A673 (cell line): ENCODE measurements around the gene VWA1. TPM values are rescaled to one million over a fixed set of nuclear protein-coding genes. Genes with fewer than 3 reads are reported as not detected.

Source experiments
- BruUV-seq: library from RNA; stranded (reverse); fragments of 400-500 nt; replicated peaks from 2 replicates; lab custom pipeline; 2021; lab: Mats Ljungman, UMichigan
- CTCF ChIA-PET: fragments of 300-600 bp; sonication (Branson Sonifier 250); formaldehyde crosslinking; loops from one replicate; lab custom pipeline; 2022; ENCODE audit warnings: antibody characterized with exemption; lab: Charles Lee
- POLR2A ChIA-PET: fragments of 300-600 bp; sonication (Branson Sonifier 250); formaldehyde crosslinking; loops from one replicate; lab custom pipeline; 2022; ENCODE audit warnings: antibody characterized with exemption; ENCODE audit not compliant: low non-redundant PET; lab: Charles Lee
- DNase-seq: peaks from one replicate; pipeline ENCODE4 v3.0.0-alpha.2; 2015; ENCODE audit warnings: low spot score
- H3K27ac ChIP-seq: fragments of 200-600 bp; sonication (generic); 2 replicates; pipeline ENCODE4 v1.5.1; 2016; ENCODE audit warnings: mixed run types, low read depth, mild to moderate bottlenecking, mixed read lengths, antibody characterized with exemption, low read length; ENCODE audit not compliant: poor library complexity, severe bottlenecking
- H3K27me3 ChIP-seq: fragments of 200-600 bp; sonication (generic); replicated peaks from 2 replicates; pipeline ENCODE4 v1.6.1; 2017; ENCODE audit warnings: mixed run types, low read depth, mild to moderate bottlenecking, mixed read lengths, antibody characterized with exemption, low read length; ENCODE audit not compliant: insufficient read depth, poor library complexity
- H3K36me3 ChIP-seq: fragments of 200-600 bp; sonication (generic); 2 replicates; pipeline ENCODE4 v1.6.1; 2016; ENCODE audit warnings: mixed run types, mild to moderate bottlenecking, mixed read lengths, antibody characterized with exemption, low read length; ENCODE audit not compliant: insufficient read depth, poor library complexity, severe bottlenecking
- H3K4me1 ChIP-seq: fragments of 200-600 bp; sonication (generic); 2 replicates; pipeline ENCODE4 v1.6.1; 2017; ENCODE audit warnings: mixed run types, mild to moderate bottlenecking, mixed read lengths, antibody characterized with exemption, low read length; ENCODE audit not compliant: insufficient read depth, poor library complexity, severe bottlenecking
- H3K4me3 ChIP-seq: fragments of 200-600 bp; sonication (generic); 2 replicates; pipeline ENCODE4 v1.5.1; 2016; ENCODE audit warnings: low read depth, mixed run types, mild to moderate bottlenecking, mixed read lengths, low read length; ENCODE audit not compliant: poor library complexity, severe bottlenecking
- H3K9me3 ChIP-seq: fragments of 200-600 bp; sonication (generic); 2 replicates; pipeline ENCODE4 v1.6.1; 2016; ENCODE audit warnings: mixed run types, low read depth, mild to moderate bottlenecking, mixed read lengths, antibody characterized with exemption, low read length; ENCODE audit not compliant: poor library complexity, severe bottlenecking
- CTCF ChIP-seq: fragments of 300-800, 200-600 bp; sonication (generic); conservative IDR thresholded peaks from 2 replicates; pipeline ENCODE4 v1.5.1; 2017; ENCODE audit warnings: low read depth, mild to moderate bottlenecking, antibody characterized with exemption, low read length, moderate library complexity, mixed read lengths
- EZH2 ChIP-seq: fragments of 200-600 bp; sonication (generic); IDR thresholded peaks from 2 replicates; pipeline ENCODE4 v1.6.1; 2017; ENCODE audit warnings: borderline replicate concordance, low read depth, mild to moderate bottlenecking, mixed read lengths, antibody characterized with exemption, low read length; ENCODE audit not compliant: poor library complexity, severe bottlenecking
- intact Hi-C: fragments of 100-400 bp; cut with micrococcal nuclease; formaldehyde crosslinking; loops from one replicate; pipeline ENCODE4 v1.10.0; 2022; ENCODE audit not compliant: unreplicated experiment
- total RNA-seq: library from RNA; stranded (reverse); gene quantifications from 2 replicates; pipeline ENCODE4 v1.2.3, GENCODE V29; 2021

Gene VWA1
- total RNA-seq, 1 experiment from 2014 or later: 0.92 TPM

DNA sequence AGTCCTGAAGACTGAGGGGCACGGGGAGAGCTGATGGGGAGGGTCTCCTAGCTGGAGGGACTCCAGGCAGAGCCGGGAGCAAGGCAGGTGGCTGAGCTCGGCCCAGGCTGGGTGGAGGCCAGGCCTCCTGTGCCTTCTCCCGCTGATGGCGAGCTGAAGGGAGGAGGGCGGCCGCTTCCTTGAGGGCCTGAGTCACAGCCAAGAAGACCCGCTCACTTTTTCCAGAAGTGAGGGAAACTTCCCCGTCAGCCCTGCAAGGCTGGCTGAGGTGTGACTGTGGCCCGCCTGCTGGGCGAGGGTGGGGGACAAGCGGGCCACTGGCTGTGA lies 1.7 kb upstream of the VWA1 start:
- no peak for DNase-seq
- ChIA-PET POLR2A (no interaction called here), CTCF (no interaction called here)
- BruUV-seq: no TSS peak
- H3K9me3 ChIP-seq: no peaks in the 10 kb centered on the region
- no peaks in the 10 kb centered on the region for H3K27me3 ChIP-seq
- no peaks in the 10 kb centered on the region for H3K36me3 ChIP-seq
- H3K4me1 ChIP-seq: peaks cover 11% of the 10 kb centered on the region
- TF ChIP-seq EZH2 (no peak), CTCF (no peak)
- intact Hi-C loops: no loop called here
- no peak overlapping the region for H3K27ac ChIP-seq
- H3K4me3 ChIP-seq: no peak overlapping the region

DNA sequence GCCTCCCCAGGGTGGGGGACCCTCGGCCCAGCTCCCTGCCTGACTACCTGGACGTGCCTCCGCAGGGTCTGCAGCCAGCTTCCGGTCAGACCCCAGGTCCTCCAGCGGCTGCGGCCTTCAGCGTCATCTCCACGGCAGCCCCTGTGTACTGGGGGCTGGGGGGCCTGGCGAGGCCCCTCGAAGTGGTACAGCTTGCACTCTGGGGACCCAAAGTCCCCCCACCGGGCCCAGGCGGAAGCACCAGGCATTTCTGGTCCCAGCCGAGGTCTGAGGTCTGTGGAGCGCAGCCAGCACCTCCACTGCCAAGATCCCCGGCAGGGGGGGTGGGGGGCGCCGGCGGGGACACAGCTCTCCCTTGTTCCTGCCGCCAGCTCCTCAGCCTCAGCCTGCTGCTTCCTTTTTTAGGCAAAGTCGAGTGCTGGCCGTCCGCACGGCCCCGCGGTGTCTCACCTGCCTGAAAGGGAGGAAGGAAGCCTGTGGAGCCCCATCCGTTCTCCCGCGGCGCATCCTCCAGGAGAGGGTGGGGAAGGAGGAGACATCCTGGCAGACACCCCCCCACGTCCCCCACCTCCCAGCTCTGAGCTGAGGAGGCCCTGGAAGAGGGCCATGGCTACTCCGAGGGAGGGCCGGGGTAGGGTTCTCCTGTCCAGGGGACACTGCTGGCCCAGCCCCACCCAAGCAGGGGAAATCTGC lies 1.2 kb upstream of the VWA1 start:
- no peak for TF ChIP-seq CTCF
- no peak for TF ChIP-seq EZH2
- intact Hi-C loops: no loop called here
- Histone ChIP-seq H3K4me1 (peaks cover 11% of the 10 kb centered on the region), H3K36me3 (no peaks in the 10 kb centered on the region), H3K4me3 (no peak overlapping the region), H3K27ac (no peak overlapping the region), H3K9me3 (no peaks in the 10 kb centered on the region), H3K27me3 (no peaks in the 10 kb centered on the region)
- no peak for DNase-seq
- BruUV-seq: no TSS peak
- POLR2A ChIA-PET: no interaction called here
- CTCF ChIA-PET: no interaction called here

DNA sequence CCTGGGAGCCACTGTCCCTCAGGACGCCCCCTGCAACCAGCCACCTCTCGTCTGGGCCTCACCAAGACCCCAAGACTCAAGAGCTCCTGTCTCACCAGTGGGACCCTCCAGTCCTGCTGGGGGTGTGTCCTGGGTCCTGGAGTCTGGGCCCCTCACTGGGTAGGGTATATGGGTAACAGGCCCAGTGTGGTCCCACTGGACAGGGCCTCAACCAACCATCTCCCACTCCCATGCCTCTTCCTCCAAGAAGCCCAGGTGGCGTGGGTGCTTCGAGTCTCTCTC lies 725 bp upstream of the VWA1 start:
- Histone ChIP-seq H3K36me3 (no peaks in the 10 kb centered on the region), H3K9me3 (no peaks in the 10 kb centered on the region), H3K27me3 (no peaks in the 10 kb centered on the region), H3K4me1 (peaks cover 11% of the 10 kb centered on the region), H3K27ac (no peak overlapping the region), H3K4me3 (no peak overlapping the region)
- intact Hi-C loops: no loop called here
- no peak for DNase-seq
- BruUV-seq: no TSS peak
- ChIA-PET POLR2A (no interaction called here), CTCF (no interaction called here)
- TF ChIP-seq EZH2 (no peak), CTCF (no peak)
